GM20431 (cell line): Measurements from ENCODE around the gene SNX7.

Source experiments
- in situ Hi-C: fragments of 300-500 bp; cut with MseI, MboI; formaldehyde crosslinking; loops from one replicate; pipeline ENCODE4 v1.15.0; 2020; ENCODE audit warnings: low sequenced_read_pairs; ENCODE audit not compliant: unreplicated experiment

SNX7 gene

DNA sequence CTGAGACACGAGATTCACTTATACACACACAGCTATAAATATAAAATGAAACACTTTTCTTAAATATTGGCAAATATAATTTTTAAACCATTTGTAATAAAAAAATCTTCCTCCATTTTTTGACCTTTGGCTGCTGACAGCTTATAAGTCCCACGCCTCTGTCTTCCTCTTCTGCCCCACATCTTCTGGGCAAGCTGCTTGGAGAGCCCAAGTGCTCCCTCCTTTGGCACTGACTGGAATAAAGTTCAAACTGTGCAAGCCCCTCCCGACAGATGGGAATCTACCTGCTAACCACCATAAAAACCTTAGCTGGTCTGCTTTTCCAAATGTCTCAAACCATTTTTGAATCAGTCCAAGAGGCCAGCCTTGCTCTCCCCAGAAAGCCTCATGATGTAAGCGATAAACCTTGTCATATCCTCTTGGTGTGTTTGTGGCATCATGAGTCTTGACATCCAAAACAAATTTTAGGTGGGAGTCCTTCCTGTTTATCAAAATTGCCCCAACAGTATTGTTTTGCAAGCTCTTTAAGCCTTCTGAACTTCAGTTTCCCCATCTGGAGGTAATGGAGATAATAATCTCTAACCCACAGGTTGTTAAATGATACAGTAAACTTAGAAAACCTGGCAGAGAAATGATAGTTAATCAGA is 99.8 kb downstream of the SNX7 start:
- in situ Hi-C loops = no loop called here

- in situ Hi-C loops = no loop called here
Measured at GRCh38 chr1:98763488-98764150, 102.1 kb downstream of the SNX7 start.

- in situ Hi-C loops = no loop called here
Measured at GRCh38 chr1:98764485-98764884, 103.0 kb downstream of the SNX7 start.

GRCh38 chr1:98766255-98766654 is 104.7 kb downstream of the SNX7 start:
- in situ Hi-C loops = no loop called here

GRCh38 chr1:98769162-98769561 is 107.6 kb downstream of the SNX7 start:
- in situ Hi-C loops = no loop called here

GRCh38 chr1:98781906-98782305 is 120.4 kb downstream of the SNX7 start:
- in situ Hi-C loops = loop anchor here (25.0 kb wide), 1 partner anchor 380 kb away; no protein-coding TSS in a partner anchor

GRCh38 chr1:98783821-98784220 is 122.3 kb downstream of the SNX7 start:
- in situ Hi-C loops = loop anchor here (25.0 kb wide), 1 partner anchor 378 kb away; no protein-coding TSS in a partner anchor

GRCh38 chr1:98791498-98791897 is 130.0 kb downstream of the SNX7 start:
- in situ Hi-C loops = loop anchor here (25.0 kb wide), 1 partner anchor 371 kb away; no protein-coding TSS in a partner anchor

DNA sequence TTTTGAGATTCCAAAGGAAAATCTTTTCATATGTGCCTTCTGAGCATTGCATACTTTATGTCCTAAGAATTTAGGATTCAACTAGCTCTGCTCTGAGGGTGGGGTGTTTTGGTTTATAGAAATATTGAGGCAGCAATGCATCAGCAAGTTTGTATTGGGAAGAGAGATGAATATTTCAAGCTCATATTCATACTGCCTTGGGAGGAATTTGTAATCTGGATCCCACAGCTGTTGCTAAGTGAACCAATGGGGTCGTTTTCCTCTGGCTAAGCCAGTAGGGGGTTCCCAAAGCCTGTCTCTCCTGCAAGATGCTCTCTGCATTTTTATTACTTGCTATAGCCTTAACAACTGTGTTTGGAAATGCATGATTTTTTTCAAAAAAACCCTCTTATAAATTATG is 130.6 kb downstream of the SNX7 start:
- in situ Hi-C loops = loop anchor here (25.0 kb wide), 1 partner anchor 370 kb away; no protein-coding TSS in a partner anchor

DNA sequence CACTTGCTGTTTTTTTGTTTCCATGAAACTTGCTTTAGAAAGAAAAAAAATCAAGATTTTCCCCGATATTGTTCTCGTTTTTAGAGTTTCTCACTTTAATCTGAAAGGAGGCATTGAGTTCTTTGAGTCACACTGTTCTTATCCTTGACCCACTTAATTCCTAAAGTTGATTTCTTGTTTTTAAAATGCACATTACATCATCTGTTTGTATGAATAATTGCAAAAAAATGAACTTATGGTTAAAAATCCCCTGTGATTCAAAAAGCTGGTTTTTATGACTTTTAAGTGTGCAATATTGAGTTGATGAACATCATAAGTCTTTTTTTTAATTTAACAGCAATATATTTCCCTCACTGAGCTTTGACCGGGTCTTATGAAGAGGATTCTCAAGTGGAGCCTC is 131.6 kb downstream of the SNX7 start:
- in situ Hi-C loops = loop anchor here (25.0 kb wide), 1 partner anchor 369 kb away; no protein-coding TSS in a partner anchor

- in situ Hi-C loops = loop anchor here (25.0 kb wide), 1 partner anchor 368 kb away; no protein-coding TSS in a partner anchor
Measured at GRCh38 chr1:98794196-98794886, 132.8 kb downstream of the SNX7 start.

GRCh38 chr1:98796049-98796448 is 134.5 kb downstream of the SNX7 start:
- in situ Hi-C loops = loop anchor here (25.0 kb wide), 1 partner anchor 366 kb away; no protein-coding TSS in a partner anchor

DNA sequence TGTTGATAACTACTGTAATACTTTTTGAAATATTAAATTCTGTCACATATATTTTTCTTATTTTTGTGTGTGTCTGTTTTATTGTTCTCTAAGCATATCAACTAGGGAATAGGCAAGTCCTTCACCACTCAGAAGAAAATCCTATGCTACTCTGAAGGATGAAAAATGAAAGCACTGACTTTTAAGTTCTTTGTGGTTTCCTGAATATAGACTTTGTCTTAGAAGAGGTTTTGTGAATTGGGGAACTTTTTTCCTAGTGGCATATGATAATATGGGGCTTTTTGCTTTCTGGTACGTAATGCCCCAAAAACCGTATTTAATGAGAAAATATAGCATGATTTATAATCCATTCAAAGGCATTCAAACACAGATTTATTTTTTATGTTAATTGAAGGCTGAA is 136.0 kb downstream of the SNX7 start:
- in situ Hi-C loops = loop anchor here (25.0 kb wide), 1 partner anchor 365 kb away; no protein-coding TSS in a partner anchor
